Breast epithelium (tissue), 3 donors: ENCODE data around the gene PXDN.

ENCODE experiments used
- CTCF ChIP-seq, 3 donors: fragments of 450-650 bp; IDR thresholded peaks; one replicate each; pipeline ENCODE4 v1.5.1; 2016 to 2017; ENCODE audit warnings: antibody characterized with exemption in 3 of 3, mild to moderate bottlenecking in 3 of 3, moderate library complexity in 3 of 3
- POLR2A ChIP-seq: fragments of 450-650 bp; IDR thresholded peaks from one replicate; pipeline ENCODE4 v1.6.1; 2016; ENCODE audit warnings: antibody characterized with exemption, mild to moderate bottlenecking, moderate library complexity
- POLR2AphosphoS5 ChIP-seq, 3 donors: sonication (generic); formaldehyde crosslinking; IDR thresholded peaks; one replicate each; pipeline ENCODE4 v1.6.1; 2017; ENCODE audit warnings: antibody characterized with exemption in 3 of 3

GRCh38 chr2:1650085-1650872 lies 94.0 kb downstream of the PXDN start:
- TF ChIP-seq CTCF (IDR thresholded peaks at IDR 0.05) (no peak), POLR2A (no peak), POLR2AphosphoS5 (IDR thresholded peaks at IDR 0.05) (no peak)
